Jurkat, Clone E6-1 (cell line): Measurements from ENCODE around the gene STAB1.

ENCODE experiments used
- DNase-seq: peaks from one replicate; pipeline ENCODE4 v3.0.0-alpha.2; 2011; ENCODE audit warnings: low read depth, low spot score
- H3K4me3 ChIP-seq: 2 replicates; pipeline ENCODE4 v1.5.1; 2011; ENCODE audit warnings: mild to moderate bottlenecking, low read length, control low read depth, moderate library complexity

Gene STAB1

DNA sequence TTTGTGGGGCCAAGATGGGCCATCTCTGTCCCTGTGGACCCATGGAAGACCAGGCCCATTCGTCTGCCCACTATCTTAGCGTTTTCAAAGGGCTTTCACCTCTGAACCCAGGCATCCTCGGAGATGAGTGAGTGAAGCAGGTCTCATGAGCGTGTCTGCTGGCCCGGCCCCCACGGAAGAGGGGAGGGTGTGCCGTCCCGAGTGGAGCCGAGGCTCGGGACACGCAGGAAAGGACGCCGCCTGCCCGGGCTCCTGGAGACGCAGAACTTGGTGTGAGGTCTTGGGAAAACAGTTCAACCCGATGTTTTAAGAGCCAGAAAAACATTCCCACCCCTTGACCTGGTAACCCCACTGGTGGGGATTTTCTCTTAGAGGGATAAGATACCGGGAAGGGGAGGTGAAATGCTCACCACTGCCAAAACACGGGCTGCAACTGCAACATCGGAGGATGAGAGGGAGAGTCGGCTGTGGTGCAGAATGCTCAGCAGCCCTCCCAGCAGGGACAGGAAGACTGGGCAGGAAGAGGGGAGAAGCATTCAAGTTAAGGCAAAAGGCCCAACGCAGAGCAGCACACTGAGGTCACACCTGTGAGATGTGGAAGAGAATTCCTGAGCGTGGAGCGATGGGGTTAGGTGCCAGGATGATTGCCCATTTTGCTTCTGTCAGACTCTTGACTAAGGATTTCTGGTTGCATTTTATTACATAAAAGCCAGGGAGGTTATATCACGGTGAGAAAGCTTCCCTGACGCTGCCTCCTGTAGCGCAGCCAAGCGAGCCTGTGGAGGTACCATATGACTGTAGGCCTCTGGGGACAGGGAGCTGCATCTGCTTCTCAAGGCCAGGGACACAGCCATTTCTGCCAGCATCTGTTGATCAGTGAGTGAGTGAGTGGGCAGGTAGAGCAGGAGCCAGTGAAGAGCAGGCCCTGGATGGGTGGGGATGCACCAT is 14.1 kb upstream of the STAB1 start:
- H3K4me3 ChIP-seq, result no peak overlapping the region
- DNase-seq, result no peak

DNA sequence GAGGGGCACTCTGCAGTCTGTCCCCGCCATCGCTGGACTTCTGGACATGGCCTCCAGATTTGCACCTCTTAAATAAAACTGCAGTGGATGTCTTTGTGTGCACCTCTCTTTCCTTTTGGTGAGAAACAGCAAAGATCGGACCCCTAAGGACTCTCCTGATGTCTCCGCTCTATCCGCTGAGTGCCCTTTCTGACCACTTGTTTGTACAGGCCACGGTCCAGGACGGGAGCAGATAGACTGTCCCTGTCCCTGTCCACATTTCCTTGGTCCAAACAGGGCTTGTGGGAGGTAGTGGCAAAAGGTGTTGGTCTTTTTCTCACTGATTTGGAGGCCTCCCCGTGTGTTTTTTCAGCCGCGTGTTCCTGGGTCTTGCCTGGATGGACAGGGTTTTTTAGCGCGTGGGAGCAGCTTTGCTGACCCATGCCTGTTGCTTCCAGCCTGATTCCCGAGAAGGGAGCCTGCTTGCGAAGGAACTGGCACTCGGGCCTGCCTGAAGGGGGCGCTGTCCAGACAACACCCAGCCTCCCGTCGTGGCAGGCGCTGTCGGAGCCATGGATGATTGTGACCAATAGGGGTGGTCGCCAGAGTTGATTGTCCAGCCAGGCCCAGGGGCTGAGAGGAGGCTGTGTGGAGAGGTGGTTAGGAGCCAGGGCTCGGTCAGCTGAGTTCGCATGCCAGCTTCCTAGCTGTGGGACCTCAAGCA is 13.2 kb upstream of the STAB1 start:
- H3K4me3 ChIP-seq, result no peak overlapping the region
- no peak for DNase-seq

DNA sequence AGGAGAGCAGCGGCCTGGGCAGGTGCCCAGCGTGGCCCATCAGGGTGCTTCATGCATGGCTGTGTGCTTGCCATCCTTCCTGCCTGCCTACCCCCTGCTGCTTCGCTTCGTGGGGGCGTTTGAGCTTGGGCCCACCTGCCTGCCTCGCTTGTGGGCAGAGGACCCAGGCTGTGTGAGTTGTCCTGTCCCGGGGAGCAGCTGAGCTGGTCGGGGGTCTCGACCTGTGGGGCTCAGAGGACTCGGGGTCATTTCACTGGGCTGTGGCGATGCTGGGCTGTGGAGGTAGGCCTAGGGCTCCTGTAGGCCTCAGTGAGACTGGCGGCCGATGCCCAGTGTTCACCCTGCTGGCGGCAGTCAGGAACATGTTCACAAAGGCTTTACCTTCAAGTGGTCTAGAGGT is 12.1 kb upstream of the STAB1 start:
- DNase-seq, result no peak
- no peak overlapping the region for H3K4me3 ChIP-seq

DNA sequence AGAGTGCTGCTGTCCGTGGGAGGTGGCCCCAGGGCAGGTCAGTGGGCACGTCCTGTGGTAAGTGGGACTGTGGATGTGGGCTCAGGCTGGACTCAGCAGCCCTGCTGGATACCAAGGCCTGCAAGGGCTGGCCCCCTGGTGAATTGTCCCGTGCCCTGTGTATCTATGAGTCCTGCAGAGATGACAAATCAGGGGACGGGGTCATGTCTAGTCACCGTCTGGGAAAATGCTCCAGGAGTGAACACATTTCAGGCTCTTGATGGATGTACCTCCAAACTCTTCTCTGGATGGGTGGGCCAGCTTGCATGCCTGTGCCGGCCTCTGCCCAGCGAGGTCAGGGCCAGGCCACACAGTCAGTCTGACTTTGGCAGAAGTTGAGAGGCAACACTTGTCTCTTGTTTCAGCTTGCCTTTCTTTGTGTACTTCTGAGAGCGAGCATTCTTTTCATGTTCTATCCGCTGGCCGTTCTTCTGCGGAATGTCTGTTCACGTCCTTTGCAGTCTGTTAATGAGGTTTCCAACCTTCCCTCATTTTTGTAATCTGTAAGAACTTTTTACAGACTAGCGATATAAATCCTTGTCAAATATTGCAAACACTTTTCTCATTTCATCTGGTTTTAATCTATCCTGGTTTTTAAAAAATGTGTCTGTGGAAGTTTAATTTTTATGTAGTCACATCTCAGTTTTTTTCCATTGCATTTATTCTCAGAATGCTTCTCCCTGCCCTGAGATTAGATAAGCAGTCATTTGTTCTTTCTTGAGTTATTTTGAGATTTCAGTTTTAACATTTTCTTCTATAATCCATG is 11.4 kb upstream of the STAB1 start:
- DNase-seq, result no peak

DNA sequence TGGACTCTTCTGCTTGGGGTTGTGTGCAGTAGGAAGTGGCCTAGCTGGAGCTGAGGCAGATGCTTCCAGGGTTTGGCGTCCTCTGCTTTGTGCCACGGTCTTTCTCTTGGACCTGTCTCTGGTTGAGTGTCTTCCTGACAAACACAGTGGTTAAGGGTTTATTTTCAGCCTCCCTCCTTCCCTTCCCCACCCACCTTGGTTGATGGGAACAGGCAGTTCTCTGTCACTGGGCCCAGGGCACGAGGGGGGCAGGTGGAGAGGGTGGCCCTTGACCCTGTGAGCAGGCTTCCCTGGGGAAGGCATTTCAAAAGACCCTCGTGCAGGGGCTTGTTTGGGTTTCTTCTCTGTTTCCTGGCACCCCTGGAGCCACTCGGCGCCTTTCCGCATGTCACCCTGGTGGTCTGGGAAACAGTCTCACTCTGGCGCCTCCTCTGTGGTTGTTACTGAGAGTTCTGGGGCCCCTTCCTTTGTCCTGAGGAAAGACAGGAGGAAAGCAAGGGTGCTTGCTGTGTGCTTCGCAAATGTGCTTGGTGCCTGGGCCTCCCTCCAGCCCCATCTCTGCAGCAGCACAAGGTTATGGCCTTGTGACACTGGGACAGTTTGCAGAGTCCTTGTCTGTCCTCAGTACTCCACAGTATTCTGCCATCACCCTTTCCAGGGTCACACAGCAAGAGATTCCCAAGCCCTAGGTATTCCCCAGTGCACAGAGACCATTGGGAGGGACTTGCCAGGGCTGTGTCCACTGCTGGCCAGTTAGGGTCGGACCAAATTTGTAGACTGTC is 10.3 kb upstream of the STAB1 start:
- no peak for DNase-seq
- H3K4me3 ChIP-seq, result no peak overlapping the region

More for the DNA sequence above, 11.4 kb upstream of the STAB1 start:
- H3K4me3 ChIP-seq, result no peak overlapping the region

- no peak for DNase-seq
- H3K4me3 ChIP-seq, result no peak overlapping the region
Observed at GRCh38 chr3:52487050-52487787, 7.9 kb upstream of the STAB1 start.

DNA sequence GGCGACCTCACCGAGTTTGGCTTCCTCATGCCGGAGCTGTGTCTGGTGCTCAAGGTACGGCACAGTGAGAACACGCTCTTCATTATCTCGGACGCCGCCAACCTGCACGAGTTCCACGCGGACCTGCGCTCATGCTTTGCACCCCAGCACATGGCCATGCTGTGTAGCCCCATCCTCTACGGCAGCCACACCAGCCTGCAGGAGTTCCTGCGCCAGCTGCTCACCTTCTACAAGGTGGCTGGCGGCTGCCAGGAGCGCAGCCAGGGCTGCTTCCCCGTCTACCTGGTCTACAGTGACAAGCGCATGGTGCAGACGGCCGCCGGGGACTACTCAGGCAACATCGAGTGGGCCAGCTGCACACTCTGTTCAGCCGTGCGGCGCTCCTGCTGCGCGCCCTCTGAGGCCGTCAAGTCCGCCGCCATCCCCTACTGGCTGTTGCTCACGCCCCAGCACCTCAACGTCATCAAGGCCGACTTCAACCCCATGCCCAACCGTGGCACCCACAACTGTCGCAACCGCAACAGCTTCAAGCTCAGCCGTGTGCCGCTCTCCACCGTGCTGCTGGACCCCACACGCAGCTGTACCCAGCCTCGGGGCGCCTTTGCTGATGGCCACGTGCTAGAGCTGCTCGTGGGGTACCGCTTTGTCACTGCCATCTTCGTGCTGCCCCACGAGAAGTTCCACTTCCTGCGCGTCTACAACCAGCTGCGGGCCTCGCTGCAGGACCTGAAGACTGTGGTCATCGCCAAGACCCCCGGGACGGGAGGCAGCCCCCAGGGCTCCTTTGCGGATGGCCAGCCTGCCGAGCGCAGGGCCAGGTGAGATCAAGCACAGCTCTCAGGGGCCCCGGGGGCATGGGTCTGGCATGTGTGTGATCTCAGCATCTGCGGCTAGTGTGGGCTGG is 7.1 kb upstream of the STAB1 start:
- DNase-seq, result no peak
- no peak overlapping the region for H3K4me3 ChIP-seq

- H3K4me3 ChIP-seq, result no peak overlapping the region
- DNase-seq, result no peak
Observed at GRCh38 chr3:52488746-52489145, 6.4 kb upstream of the STAB1 start.

DNA sequence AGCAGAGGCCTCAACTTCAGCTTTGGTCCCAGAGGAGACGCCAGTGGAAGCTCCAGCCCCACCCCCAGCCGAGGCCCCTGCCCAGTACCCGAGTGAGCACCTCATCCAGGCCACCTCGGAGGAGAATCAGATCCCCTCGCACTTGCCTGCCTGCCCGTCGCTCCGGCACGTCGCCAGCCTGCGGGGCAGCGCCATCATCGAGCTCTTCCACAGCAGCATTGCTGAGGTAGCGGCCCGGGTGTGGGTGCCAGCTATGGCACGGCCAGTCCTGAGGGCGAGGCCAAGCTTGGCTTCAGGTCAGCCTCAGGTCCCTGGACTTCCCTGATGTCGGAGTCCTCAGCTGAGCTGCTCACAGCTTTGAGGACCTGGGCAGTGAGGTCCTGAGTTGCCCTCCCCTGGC is 5.7 kb upstream of the STAB1 start:
- no peak for DNase-seq

GRCh38 chr3:52490035-52490938 is 4.9 kb upstream of the STAB1 start:
- no peak for DNase-seq
- no peak overlapping the region for H3K4me3 ChIP-seq

More for the DNA sequence above, 5.7 kb upstream of the STAB1 start:
- no peak overlapping the region for H3K4me3 ChIP-seq

DNA sequence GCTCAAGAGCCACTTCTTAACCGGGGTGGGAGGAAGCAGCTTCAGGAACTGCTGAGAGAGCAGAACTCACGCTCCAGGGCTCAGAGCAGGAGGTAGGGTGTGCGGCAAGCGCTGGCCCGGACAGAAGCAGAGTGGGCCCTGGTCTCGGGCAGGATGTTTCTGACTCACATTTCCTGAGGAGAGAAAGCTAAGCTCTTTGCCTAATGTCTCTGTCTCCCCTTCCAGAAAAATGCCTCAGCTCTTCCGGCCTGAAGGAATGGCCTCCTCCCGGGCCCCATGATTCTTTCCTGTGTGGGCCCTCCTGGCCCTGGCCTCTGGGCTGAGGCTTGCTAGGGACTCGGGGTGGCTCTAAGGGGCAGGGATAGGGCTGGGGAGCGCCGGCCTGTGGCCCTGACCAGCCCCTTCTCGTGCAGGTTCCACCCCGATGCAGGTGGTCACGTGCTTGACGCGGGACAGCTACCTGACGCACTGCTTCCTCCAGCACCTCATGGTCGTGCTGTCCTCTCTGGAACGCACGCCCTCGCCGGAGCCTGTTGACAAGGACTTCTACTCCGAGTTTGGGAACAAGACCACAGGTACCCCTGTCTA is 4.1 kb upstream of the STAB1 start:
- no peak for DNase-seq

GRCh38 chr3:52492059-52492458 is 3.1 kb upstream of the STAB1 start:
- no peak for DNase-seq
- H3K4me3 ChIP-seq, result no peak overlapping the region

More for the DNA sequence above, 4.1 kb upstream of the STAB1 start:
- no peak overlapping the region for H3K4me3 ChIP-seq

DNA sequence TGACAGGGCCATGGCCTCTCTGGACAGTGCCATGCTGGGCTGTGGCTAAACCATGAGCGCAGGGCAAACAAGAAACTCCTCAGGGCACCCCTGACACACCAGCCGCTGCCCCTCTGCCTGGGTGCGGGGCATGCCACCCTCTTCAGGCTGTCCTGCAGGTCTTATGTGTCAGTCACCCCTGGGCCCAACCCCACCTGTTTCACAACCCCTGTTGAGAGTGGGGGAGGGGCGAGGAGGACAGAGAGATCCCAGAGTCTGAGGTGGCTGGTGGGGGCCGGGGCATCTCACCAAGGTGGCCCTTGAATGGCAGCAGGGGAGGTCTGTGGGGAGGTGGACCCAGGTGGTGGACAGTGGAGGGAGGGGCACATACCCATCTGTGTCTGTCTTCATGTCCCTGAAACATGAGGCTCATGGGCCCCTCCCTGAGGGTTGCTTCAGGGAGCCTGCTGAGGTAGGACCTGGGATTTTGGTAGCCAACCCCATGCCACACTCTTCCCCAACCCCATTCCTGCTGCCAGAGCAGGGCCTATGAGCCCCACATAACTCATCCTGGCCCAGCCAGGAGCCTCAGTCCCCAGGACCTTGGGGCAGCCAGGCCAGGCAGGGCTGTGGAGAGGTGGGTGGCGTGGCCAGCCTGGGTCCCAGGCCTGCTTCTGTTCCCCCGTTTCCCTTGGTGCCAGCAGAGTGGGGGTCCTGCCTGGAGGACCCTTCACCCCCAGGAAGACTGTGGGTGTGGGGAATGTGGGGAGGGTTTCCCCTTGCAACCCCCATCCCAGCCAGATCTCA is 1.7 kb upstream of the STAB1 start:
- H3K4me3 ChIP-seq, result no peak overlapping the region
- no peak for DNase-seq

DNA sequence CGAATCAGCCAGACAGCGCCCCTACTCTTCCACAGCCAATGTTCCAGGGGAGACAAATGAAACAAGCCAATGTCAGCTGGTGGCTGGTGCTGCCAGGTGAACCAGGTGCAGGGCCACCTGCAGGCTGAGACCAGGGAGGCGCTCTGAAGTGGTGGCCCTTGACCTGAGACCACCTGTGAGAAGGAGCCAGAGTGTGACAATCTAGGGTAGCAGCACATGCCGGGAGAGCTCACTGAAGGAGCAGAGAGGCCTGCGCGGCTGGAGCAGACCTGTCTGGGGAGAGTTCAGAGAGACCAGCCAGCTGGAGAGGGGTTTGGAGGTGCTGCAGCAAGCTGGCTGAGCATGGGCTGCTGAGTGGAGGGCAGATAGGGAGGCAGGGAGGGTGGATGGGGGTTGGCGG is 693 bp upstream of the STAB1 start:
- H3K4me3 ChIP-seq, result no peak overlapping the region
- DNase-seq, result no peak
